ENCODE data around the gene PGBD1.

PGBD1 gene

DNA sequence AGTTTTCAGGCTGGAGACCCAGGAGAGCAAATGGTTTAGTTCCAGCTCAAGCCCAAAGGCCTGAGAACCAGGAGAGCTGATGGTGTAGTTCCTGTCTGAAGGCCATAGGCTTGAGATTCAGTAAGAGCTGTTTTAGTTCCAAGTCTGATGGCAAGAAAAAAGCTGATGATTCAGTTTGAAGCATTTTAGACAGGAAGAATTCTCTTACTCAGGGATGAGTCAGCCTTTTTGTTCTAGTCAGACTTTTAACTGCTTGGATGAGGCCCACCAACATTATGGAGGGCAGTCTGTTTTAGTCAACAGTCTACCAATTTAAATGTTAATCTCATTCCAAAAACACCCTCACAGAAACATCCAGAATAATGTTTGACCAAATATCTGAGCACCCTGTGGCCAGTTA lies 11.9 kb upstream of the PGBD1 start:
- no peak for TF ChIP-seq ZFX (IDR thresholded peaks at IDR 0.05)
- H3K27ac ChIP-seq: no peak overlapping the region

DNA sequence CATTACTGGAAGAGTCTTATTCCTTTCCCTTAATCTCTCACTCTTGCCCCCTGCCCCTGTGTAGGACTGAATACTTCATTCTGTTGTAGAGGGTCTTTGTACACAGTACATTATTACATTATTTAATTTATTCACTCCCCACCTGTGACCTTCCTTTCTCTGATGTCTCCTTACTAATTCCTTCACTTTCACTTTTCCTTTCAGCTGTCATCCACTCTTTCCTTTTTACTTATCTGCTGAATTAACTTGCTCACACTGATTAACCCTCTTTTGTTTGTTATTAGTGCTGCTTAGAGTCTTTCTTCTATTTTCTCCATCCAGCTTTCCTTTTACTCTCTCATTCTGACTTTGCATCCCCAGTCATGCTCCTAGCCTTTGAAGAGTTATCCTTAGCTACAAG lies 6.5 kb upstream of the PGBD1 start:
- no peak for TF ChIP-seq ZFX (IDR thresholded peaks at IDR 0.05)
- TF ChIP-seq, protein P1, sequence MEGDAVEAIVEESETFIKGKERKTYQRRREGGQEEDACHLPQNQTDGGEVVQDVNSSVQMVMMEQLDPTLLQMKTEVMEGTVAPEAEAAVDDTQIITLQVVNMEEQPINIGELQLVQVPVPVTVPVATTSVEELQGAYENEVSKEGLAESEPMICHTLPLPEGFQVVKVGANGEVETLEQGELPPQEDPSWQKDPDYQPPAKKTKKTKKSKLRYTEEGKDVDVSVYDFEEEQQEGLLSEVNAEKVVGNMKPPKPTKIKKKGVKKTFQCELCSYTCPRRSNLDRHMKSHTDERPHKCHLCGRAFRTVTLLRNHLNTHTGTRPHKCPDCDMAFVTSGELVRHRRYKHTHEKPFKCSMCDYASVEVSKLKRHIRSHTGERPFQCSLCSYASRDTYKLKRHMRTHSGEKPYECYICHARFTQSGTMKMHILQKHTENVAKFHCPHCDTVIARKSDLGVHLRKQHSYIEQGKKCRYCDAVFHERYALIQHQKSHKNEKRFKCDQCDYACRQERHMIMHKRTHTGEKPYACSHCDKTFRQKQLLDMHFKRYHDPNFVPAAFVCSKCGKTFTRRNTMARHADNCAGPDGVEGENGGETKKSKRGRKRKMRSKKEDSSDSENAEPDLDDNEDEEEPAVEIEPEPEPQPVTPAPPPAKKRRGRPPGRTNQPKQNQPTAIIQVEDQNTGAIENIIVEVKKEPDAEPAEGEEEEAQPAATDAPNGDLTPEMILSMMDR (conservative IDR thresholded peaks at IDR 0.05): no peak
- H3K27ac ChIP-seq: no peak overlapping the region

DNA sequence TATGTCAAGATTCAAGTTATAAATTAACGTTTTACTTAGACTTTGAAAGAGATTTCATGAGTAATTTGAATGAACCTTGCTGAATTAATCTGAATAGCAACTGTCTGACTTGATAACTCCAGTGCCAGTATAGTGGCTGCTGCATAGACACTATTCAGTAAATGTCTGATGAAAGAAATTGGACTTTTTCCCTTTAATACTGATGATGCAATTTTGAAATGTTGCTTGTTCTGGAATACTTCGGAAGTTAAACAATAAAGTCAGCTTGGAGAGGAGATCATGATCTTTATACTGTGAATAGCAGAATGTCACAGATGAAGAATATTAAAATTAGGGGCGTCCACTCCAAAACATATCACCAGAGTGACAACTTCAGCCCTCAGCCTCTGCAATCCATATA lies 3.6 kb upstream of the PGBD1 start:
- TF ChIP-seq ZFX (IDR thresholded peaks at IDR 0.05): no peak
- TF ChIP-seq, protein P1 (conservative IDR thresholded peaks at IDR 0.05): no peak

DNA sequence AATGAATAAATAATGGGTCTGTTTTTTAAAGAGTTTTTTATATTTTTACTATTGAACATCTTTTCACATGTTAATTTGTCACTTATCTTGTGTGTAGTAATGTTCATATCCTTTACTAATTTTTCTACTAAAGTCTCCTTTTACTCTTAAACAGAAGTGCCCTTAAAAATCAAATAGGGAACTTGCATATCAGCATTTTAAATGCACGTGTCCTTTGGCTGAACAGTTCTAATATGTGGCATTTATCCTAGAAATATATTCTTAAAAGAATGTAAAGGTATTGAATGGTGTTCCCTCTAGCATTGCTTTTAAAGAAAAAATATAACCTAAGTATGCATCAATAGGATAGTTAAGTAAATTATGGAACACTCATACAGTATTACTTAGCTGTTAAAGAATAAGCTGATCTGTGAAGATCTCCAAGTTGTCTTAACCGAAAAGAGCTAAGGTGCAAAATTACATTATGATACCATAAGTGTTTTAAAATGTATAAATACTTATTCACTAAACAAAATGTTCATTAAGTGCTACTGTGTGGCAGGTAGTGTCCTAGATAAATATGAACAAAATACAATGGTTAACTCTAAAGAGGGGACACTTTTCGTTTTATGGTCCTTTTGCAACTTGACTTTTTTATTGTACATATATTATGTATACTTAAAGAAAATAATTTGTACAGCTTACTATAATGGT lies 631 bp upstream of the PGBD1 start:
- H3K27ac ChIP-seq: no peak overlapping the region
- TF ChIP-seq, protein P1 (conservative IDR thresholded peaks at IDR 0.05): no peak
- TF ChIP-seq ZFX (IDR thresholded peaks at IDR 0.05): no peak

More for the DNA sequence above, 3.6 kb upstream of the PGBD1 start:
- no peak overlapping the region for H3K27ac ChIP-seq

DNA sequence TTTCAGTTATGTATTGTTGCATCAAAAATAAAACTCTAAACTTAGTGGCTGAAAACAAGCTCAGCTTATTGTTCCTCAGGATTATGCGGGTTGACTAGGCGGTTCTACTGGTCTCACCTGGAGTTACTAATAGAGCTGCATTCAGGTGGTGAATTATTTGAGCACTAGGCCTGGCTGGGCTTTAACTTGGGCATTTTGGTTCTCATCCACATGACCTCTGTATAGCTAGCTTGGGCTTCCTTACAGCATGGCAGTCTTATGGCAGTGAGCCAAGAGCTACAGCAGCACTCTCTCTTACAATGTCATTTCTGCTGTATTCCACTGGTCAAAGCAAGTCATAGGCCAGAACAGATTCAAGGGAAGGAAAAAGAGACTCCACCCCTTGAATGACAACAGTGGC lies 1.6 kb downstream of the PGBD1 start:
- TF ChIP-seq, protein P1 (conservative IDR thresholded peaks at IDR 0.05): no peak
- no peak for TF ChIP-seq ZFX (IDR thresholded peaks at IDR 0.05)

DNA sequence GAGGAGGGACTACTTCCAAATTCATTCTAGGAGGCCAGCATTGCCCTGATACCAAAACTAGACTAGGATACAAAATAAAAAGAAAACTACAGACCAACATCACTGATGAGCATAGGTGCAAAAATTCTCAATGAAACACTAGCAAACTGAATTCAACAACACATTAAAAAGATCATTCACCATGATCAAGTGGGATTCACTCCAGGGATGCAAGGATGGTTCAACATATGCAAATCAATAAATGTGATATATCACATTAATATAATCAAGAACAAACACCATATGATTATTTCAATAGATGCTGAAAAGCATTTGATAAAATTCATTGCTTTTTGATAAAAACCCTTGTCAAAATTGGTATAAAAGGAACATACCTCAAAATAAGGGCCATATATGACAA lies 10.2 kb downstream of the PGBD1 start:
- TF ChIP-seq, protein P1 (conservative IDR thresholded peaks at IDR 0.05): no peak
- no peak for TF ChIP-seq ZFX (IDR thresholded peaks at IDR 0.05)
- no peak overlapping the region for H3K27ac ChIP-seq

More for the DNA sequence above, 1.6 kb downstream of the PGBD1 start:
- no peak overlapping the region for H3K27ac ChIP-seq

DNA sequence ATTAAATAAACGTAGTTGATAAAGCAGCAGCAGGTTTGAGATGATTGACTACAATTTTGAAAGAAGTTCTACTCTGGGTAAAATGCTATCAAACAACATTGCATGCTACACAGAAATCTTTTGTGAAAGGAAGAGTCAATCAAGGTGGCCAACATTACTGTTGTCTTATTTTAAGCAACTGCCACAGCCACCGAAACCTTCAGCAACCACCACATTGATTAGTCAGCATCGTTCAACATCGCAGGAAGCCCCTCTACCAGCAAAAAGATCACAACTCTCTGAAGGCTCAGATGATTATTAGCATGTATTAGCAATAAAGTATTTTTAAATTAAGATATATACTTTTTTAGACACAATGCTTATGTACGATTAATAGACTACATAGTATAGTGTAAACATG lies 14.0 kb downstream of the PGBD1 start:
- no peak overlapping the region for H3K27ac ChIP-seq

More for the DNA sequence above, 14.0 kb downstream of the PGBD1 start:
- TF ChIP-seq, protein P1 (conservative IDR thresholded peaks at IDR 0.05): no peak
- TF ChIP-seq ZFX (IDR thresholded peaks at IDR 0.05): no peak
